PC-9 (cell line): Measurements from ENCODE around the gene TMEM35B. TPM values are rescaled to one million over a fixed set of nuclear protein-coding genes. Genes with fewer than 3 reads are reported as not detected.

Experiments
- total RNA-seq: library from RNA; stranded (reverse); gene quantifications from 2 replicates; pipeline ENCODE4 v1.2.3, GENCODE V29; 2021

Gene TMEM35B
- total RNA-seq, 1 experiment from 2014 or later: 41.7 TPM

Other genes starting within 250 kb of the TMEM35B start
- gene GJB5, start 230.3 kb downstream of the TMEM35B start, total RNA-seq: 18.1 and 20.0 TPM in 2 replicates
- 5.4 and 5.8 TPM in 2 replicates for gene GJB4, start 225.6 kb downstream of the TMEM35B start, total RNA-seq
- gene GJB3, start 204.1 kb downstream of the TMEM35B start, total RNA-seq: 58.6 and 63.0 TPM in 2 replicates
- gene GJA4, start 192.3 kb downstream of the TMEM35B start, total RNA-seq: not detected in 2 replicates
- 17.4 and 19.3 TPM in 2 replicates for gene SMIM12, start 125.6 kb downstream of the TMEM35B start, total RNA-seq
- gene DLGAP3, start 55.7 kb downstream of the TMEM35B start, total RNA-seq: not detected in 2 replicates
- gene ZMYM6, start 46.6 kb upstream of the TMEM35B start, total RNA-seq: 17.2 and 18.8 TPM in 2 replicates
- 31.9 and 49.7 TPM in 2 replicates for gene ZMYM1, start 94.0 kb upstream of the TMEM35B start, total RNA-seq
- gene SFPQ, start 207.8 kb upstream of the TMEM35B start, total RNA-seq: 191 and 299 TPM in 2 replicates